Inferior parietal cortex (tissue), 1 donor: ENCODE results near the gene ITPK1.

Experiments
- DNase-seq: peaks from one replicate; pipeline ENCODE4 v3.0.0-alpha.2; 2016; ENCODE audit errors: extremely low spot score

The ITPK1 gene

DNA sequence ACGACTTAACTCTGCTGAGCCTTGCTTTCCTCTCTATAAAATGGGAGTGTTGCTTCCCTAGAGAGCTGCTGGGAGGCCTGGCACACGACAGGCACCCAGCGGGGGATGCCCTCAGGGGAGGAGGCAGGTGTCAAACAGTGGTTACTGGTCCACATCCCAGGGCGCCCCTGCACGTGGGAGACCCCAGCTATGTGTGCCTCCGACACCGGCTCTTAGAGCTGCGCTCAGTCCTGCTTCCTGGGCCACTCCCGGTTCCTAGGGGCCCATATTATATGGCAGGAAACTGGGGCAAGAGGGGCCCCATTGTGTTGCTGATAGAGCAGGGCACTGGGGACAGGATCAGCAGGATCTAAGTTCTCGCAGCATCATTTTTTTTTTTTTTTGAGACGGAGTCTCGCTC lies 145.5 kb downstream of the ITPK1 start:
- no peak for DNase-seq

- no peak for DNase-seq
These were observed 145.9 kb downstream of the ITPK1 start for GRCh38 chr14:92969871-92970270.

GRCh38 chr14:92969430-92969829 lies 146.3 kb downstream of the ITPK1 start:
- DNase-seq, result peak; percentile 34

- DNase-seq, result no peak
These were observed 147.3 kb downstream of the ITPK1 start for GRCh38 chr14:92968291-92969020.

DNA sequence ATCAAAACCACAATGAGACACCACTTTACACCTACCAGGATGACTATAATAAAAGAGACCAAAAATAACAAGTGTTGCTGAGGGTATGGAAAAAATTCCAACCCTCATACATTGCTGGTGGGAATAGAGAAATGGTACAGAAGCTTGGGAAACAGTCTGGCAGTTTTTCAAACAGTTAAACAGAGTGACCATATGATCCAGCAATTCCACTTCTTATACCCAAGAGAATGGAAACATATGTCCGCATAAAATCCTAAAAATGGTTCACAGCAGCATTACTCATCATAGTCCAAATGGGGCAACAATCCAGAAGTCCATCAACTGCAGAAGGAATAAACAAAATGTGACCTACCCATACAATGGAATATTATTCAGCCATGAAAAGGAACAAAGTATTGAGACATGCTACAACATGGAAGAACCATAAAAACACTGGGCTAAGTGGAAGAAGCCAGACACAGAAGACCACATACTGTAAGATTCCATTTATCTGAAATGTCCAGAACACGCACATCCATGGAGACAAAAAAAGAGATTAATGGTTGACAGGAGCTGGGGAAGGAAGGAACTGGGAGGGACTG lies 148.3 kb downstream of the ITPK1 start:
- DNase-seq, result no peak

DNA sequence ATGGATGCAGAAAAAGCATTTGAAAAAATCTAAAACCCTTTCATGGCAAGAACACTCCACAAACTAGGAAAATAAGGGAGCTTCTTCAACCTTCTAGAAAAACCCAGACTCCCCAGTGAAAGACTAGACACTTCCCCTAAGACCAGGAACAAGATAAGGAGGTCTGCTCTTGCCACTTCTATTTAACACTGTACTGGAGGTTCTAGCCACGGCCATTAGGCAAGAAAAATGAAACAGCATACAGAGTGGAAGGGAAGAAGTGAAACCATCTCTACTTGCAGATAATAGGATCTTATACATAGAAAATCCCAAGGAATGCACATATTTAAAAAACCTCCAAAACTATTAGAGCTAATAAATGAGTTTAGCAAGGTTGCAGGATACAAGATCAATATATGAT lies 150.4 kb downstream of the ITPK1 start:
- DNase-seq, result no peak

- no peak for DNase-seq
These were observed 151.3 kb downstream of the ITPK1 start for GRCh38 chr14:92964124-92965109.

DNA sequence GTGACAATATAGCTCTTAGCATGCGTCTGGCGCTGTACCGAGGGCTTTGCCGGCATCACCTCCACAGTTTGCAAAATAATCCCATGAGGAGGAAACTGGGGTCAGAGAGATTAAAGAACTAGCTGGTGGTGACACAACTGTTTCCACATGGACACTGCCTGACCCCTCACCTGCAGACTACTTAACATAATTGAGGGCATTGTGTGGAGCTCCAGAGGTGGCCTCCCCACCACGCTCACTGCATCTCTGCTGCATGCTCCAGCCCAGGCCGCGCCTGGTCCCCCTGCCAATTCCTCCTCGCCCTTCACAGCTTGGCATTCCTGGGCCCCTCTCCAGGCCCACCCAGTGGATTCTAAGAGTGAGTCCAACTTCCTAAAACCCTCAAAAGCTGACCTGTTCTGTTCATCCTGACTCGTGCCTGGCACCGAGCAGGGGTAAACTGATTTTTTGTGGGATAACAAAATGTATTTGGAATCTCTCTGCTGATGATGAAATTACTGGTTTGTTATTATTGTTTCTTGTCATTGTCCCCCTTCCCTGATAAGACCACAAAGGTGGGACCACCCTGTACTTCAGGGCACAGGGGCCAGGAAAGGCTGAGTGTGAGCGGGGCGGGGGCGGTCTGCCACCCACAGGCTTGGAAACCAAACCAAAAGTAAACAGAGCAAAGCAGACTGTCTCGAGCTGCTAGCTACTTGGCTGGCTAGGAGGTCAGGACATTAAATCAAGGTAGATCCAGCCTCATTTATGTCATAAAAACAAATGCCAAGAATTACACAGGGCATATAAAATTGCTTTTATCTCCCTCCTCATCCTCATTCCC lies 152.2 kb downstream of the ITPK1 start:
- no peak for DNase-seq

- no peak for DNase-seq
These were observed 153.0 kb downstream of the ITPK1 start for GRCh38 chr14:92962831-92963095.

DNA sequence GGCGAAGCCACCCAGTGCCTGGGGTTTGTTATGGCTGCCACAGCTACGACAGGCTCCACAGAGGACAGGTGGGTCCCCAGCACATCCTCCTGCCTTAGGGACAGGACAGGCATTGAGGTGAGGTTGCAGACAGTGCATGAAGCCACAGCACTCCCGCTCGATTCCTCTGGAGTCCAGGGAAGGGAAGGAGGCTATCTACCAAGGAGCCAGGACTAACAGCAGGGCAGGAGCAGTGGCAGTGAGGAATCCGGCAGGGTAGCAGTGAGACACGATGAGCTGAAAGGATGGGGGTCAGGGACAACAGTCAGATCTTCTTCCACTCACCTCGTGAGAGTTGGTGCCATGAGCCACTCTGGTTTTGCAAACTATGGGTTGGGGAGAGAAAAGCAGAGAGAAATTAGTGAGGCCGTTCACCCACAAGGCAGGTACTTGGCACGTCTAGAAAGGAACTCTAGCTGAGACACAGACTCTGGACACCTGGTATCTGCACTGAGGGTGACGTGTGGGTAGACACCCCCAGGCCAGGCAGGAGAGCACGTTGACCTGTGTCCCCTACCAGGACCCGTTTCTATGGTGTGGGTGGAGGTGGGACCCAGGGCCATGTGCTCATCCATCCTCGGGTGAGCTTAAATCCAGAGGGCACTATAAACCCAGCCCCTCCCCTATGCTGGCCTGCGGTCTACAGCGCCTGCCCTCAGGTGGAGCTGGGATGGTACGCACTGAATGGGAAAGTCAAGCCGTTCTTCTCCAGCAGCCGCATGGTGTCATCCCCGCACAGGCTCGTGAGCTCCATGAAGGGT lies 153.5 kb downstream of the ITPK1 start:
- DNase-seq, result no peak

DNA sequence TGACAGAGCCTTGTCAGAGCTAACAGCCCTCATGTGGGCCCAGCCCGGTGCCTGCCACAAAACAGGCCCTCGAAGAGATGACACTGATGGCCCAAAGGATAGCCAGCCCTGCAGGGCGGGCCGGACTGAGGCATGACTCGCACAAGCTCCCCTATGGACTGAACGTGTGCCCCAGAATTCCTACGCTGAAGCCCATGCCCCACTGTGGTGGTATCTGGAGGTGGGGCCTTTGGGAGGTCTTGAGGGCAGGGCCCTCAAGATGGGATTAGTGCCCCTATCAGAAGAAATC lies 154.2 kb downstream of the ITPK1 start:
- DNase-seq, result no peak

GRCh38 chr14:92960706-92961566 lies 154.8 kb downstream of the ITPK1 start:
- no peak for DNase-seq

DNA sequence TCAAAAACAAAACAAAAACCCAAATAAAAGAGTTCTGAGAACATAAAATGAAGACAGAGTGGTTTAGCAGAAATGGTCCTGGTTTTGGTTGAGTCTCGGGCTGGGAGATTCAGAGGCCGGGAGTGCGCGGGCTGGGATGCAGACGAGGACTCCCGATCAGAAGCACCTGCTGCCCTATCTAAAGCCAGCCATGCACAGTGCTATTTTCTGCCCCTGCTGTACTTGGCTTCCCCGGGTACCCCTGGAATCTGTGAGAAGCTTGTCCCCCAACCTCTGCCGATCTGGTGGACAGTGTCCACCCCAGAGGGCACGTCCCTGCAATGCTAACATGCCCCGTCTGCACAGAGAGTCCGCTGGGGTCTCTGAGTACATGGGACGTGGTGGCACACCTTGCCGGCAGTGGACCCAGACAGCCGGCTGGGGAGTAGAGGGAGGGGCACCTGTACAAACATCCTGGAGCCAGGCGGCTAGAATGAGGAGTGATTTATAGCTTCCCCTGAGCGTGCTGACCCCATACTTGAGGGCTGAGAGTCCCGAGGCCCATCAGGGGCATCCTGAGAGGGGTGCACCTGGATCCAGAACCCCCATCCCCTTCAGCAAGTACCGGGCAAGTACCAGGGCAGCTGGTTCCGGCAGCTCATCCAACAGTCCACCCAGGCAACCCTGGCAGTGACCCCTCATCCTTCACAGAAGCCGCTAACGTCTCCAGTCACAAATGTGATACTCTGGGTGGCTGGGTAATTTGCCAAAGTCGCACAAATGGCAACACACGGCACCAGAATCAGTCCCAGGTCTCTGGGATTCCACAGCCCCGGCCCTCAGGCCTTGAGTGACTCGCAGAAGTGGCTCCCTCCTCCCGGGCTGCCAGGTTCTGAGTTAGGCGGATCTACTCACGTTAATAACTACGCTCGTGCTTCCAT lies 155.7 kb downstream of the ITPK1 start:
- DNase-seq, result no peak

- no peak for DNase-seq
These were observed 156.6 kb downstream of the ITPK1 start for GRCh38 chr14:92959189-92959531.

- peak; percentile 70 for DNase-seq
These were observed 157.1 kb downstream of the ITPK1 start for GRCh38 chr14:92958373-92959188.

DNA sequence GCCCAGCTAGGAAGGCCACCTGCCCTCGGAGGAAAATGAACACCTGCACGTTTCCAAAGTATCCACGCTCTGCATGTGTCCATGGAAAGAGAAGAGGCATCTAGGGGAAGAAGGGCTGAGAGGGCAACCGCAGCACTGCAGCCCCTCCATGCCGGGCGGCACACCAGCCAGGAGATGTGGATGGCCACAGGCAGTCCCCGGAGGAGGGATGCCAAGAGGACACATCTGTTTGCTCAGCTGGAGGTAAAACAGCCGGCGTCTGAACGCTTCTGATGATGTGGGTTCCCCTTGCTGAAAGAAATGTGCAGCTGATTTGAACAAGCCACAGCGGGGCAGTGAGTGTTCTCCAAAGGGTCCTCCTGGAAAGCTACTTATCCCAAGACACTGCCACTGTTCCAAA lies 158.8 kb downstream of the ITPK1 start:
- DNase-seq, result no peak

DNA sequence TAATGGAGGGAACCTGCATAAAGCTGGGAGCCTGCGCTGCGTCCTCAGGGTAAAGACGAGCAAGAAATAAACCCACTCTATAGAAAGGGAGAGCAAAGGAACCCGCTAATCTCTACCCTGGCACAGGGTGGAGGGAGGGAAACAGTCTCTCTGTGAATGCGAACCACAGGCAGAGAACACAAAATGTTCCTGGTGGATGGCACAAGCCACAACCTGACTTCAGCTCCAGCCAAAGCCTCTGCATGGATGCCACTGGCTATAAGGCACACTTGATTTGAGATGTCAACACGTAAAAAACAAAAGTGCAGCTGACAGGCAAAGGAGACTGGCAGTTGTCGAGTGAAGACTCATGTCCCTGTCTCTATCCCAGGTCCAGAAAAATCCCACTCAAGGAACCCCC lies 160.3 kb downstream of the ITPK1 start:
- no peak for DNase-seq

GRCh38 chr14:92954933-92955332 lies 160.8 kb downstream of the ITPK1 start:
- no peak for DNase-seq

DNA sequence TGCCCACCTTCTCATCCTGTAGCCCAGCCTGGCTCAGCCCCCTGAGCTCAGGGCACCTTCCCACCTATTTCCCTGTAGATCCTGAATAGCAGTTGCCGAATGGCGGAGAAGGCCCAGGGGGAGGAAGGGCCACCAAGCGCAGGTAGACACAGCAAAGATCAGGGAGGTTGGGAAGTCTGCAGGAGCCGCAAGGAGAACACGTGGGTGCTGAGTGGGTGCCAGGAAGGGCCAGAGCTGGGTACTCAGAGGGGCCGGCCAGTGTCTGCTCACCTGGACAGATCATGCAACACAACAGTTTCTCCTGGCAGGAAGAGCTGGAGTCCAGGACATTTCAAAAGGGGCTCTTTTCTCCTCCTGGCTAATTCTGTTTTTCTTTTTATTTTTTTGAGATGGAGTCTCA lies 162.2 kb downstream of the ITPK1 start:
- no peak for DNase-seq
